ENCODE measurements around the gene FAIM.
"Not testable (repeated sequence)": the region's sequence is repeated elsewhere in the genome, so short reads cannot be mapped to it uniquely, and the experiment has no call there.

FAIM gene, protein sequence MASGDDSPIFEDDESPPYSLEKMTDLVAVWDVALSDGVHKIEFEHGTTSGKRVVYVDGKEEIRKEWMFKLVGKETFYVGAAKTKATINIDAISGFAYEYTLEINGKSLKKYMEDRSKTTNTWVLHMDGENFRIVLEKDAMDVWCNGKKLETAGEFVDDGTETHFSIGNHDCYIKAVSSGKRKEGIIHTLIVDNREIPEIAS

DNA sequence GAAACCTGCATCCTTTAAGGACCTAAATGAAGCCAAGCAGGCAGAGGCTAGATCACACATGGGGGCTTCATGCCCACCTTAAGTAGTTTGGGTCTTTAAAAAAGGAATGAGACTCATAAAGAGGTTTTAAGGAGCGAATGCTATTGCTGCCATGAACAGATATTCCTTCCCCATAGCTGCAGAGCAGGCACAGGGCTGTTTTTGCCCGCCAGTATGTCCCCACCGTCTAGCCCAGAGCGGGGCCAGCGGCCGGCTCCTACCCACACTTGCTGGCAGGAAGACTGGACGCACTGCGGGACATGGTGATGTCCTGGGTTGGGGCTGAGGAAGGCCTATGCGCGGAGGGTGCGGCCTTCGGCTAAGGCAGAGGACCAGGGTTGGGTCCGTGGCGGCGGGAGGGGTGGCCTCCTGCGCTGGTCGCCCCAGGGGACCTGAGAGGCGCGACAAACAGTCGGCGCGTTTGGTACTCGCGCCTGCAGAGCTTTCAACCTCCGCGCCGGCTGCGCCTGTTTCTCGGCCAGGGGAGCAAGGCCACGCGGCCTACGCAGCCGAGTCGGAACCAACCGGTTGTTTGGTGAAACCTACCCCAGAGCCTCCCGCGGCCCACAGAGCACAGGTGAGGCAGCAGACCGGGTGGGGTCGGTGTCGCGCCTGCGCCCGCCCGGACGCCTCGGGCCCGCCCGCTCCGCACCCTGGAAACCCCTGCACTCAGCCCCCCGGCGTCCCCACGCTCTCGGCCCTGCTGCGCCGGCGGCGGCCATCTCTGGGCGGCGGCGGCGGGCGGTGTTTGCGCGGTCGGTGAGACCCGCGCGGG, at the start of gene FAIM:
TSS of gene FAIM (plus strand) at position 450 of the 814 bp plus-strand sequence. CDS start 10,956 bp downstream, outside the sequence.
- DNase-seq (ENCODE audit: low spot score), result peak; percentile 76

DNA sequence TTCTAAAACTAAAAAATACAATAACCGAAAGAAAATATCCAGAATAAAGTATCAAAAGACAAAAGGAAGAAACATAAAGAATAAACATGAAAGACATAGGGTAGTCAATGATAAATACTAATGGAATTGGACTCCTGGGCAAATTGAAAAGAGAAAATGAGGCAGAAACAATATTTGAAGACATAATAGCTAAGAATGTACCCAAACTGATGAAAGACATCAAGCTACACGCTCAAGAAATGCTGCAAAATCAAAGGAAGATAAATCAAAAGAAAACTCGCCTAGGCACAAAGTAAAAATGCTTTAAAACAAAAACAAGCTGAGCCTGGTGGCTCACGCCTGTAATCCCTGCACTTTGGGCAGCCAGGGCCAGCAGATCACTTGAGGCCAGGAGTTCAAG, 49.4 kb upstream of the FAIM start:
- no peak for DNase-seq (ENCODE audit: low spot score)

DNA sequence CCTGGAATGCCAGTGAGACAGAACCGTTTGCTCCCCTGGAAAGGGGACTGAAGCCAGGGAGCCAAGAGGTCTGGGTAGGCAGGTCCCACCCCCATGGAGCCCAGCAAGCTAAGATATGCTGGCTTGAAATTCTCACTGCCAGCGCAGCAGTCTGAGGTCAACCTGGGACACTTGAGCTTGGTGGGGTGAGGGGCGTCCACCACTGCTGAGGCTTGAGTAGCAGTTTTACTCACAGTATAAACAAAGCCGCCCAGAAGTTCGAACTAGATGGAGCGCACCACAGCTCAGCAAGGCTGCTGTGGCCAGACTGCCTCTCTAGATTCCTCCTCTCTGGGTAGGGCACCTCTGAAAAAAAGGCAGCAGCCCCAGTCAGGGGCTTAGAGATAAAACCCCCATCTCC, 48.1 kb upstream of the FAIM start:
- no peak for DNase-seq (ENCODE audit: low spot score)

DNA sequence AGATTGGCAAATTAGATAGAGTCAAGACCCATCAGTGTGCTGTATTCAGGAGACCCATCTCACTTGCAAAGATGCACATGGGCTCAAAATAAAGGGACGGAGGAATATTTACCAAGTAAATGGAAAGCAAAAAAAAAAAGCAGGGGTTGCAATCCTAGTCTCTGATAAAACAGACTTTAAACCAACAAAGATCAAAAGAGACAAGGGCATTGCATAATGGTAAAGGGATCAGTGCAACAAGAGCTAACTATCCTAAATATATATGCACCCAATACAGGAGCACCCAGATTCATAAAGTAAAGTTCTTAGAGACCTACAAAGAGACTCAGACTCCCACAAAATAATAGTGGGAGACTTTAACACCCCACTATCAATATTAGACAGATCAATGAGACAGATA, 45.7 kb upstream of the FAIM start:
- DNase-seq (ENCODE audit: low spot score), result not testable (repeated sequence)

DNA sequence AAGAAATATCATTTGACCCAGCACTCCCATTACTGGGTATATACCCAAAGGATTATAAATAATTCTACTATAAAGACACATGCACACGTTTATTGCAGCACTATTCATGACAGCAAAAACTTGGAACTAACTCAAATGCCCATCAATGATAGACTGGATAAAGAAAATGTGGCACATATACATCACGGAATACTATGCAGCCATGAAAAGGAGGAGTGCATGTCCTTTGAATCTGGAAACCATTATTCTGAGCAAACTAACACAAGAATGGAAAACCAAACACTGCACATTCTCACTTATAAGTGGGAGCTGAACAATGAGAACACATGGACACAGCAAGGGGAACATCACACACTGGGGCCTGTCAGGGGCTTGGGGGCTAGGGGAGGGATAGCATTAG, 42.3 kb upstream of the FAIM start:
- not testable (repeated sequence) for DNase-seq (ENCODE audit: low spot score)

DNA sequence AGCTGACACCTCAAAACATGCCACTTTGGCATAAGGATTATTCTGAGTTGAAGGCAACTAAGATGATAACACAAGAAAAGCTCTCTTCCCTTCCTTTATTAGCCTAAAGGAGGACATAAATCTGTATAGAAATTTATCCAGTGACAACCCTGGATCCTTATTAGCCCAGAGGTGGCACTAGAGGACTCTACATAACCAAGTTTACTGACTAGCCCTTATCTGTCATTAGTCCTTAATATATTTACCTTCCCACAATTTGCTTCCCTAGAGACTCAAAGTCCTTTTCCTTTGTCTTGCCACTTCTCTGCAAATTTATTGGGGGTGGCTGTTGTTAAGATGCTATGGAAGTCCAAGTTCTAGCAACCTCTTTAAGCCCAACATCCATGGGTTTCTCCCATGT, 41.2 kb upstream of the FAIM start:
- DNase-seq (ENCODE audit: low spot score), result peak; percentile 30

DNA sequence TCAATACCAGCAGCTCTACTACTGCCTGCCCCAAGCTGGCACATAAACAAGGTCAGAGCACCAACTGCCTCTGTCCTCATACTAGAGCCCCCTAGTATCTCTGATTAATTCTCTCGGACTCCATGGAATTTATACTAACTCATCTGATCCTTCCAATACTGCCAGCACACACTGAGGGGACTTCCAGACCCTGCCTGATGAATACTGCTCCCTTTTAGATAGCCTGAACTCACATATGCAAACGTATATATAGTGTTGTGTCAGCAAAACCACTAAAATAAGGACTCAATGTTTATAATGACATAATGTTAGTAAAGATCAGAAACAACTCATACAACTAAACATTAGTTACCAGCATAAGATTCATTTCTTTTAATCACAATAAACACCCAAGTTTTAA, 39.5 kb upstream of the FAIM start:
- no peak for DNase-seq (ENCODE audit: low spot score)

DNA sequence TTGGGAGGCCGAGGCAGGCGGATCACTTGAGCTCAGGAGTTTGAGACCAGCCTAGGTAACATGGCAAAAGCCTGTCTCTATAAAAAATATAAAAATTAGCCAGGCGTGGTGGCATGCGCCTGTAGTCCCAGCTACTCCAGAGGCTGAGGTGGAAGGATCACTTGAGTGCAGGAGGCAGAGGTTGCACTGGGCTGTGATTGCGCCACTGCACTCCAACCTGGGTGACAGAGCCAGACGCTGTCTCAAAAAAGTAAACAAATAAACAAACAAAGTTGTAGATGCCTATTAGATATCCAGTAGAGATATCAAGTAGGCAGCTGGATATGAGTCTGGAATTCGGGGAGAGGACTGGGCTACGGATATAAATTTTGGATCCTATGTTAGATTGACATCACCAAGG, 38.9 kb upstream of the FAIM start:
- DNase-seq (ENCODE audit: low spot score), result not testable (repeated sequence)

DNA sequence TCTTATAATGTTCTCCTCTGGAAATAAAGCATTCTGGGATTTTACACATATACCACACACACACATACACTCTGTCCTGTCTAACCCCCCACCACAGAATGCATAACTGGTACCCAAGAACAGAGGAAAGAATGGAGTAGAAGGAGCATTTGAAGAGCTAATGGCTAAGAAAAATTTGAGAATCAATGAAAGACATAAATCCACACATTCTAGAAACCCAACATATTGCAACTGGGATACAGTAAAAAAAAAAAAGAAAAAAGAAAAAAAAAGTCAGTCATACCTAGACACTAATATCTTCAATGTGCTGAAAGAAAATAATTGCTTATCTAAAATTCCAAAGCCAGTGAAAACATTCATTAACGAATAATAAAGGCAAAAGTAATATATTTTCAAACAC, 35.4 kb upstream of the FAIM start:
- no peak for DNase-seq (ENCODE audit: low spot score)

DNA sequence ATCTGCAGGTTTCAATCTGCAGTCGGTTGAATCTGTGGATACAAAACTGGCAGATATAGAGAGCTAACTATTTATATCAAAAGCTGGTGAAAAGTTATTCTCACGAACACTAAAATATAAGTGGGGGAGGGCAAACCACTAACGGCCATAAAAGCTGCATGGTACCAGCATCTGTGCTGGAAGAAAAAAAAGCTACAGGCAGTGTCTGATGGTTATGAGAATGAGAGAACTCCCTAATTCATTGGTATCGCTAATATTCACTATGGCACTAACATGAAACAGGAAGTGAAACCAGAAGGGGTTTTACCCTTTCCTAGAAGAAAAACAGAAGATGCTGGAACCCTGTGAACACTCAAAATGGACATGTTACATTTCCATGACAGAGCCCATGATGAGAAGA, 30.4 kb upstream of the FAIM start:
- DNase-seq (ENCODE audit: low spot score), result no peak

DNA sequence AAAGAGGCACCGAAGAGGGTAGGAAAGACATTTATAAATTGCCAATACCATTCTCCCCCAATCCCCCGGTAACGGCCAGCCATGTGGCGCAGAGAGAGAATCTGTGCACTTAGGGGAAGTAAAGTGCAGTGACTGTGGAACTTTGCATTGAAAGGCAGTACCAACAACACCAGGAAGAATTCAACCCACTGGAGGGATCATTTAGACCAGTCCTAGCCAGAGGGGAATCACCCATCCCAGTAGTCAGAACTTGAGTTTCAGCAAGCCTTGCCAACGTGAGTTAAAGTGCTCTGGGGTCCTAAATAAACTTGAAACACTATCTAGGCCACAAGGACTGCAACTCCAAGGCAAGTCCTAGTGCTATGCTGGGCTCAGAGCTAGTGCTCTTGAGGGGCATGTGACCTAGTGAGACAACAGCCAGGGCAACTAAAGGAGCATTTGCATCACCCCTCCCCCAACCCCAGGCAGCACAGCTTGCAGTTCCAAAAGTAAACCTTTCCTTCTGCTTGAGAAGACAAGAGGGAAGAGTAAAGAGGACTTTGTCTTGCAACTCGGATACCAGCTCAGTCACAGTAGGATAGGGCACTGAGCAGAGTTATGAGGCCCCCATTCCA, 29.5 kb upstream of the FAIM start:
- no peak for DNase-seq (ENCODE audit: low spot score)

DNA sequence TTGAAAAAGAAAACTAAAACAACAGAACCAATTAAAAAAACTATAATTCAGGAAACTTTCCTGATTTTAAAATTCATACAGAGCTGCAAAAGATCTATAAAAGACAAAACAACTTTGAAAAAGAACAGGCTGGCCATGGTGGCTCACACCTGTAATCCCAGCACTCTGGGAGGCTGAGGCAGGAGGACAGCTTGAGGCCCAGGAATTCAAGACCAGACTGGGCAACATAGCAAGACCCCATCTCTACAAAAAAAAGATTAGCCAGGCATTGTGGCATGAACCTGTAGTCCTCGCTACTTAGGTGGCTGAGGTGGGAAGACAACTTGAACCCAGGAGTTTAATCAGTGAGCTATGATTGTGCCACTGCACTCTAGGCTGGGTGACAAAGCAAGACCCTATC, 21.2 kb upstream of the FAIM start:
- DNase-seq (ENCODE audit: low spot score), result no peak

DNA sequence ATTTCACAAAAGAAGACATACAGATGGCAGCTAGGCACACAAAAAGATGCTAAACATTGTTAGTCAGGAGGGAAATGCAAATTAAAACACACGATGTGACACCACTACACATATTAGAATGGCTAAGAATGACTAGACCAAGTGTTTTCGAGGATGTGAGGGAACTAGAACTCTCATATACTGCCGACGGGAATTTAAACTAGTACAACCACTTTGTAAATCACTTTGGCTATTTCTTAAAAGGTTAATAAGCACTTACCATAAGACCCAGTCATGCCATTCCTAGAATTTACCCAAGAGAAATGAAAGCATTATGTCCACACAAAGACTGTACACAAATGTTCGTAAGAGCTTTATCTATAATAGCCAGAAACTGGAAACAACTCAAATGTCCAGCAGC, 20.1 kb upstream of the FAIM start:
- no peak for DNase-seq (ENCODE audit: low spot score)

DNA sequence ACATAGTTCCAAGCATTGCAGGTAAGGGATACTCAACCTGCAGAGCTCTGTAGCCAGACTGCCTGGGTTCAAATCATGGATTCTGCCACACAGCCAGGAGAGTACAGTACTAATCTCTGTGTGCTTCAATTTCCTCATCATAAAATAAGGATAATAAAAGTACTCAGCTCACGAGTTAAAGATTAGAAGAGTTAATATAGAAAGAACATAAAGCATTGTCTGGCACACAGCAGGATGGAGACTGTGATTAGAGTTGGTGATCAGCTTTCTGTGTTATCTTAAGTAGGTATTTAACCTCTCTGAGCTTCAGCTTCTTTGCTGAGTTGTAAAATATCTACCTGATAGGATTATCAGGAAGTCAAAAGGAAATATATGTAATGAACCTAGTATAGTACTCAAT, 17.2 kb upstream of the FAIM start:
- no peak for DNase-seq (ENCODE audit: low spot score)

DNA sequence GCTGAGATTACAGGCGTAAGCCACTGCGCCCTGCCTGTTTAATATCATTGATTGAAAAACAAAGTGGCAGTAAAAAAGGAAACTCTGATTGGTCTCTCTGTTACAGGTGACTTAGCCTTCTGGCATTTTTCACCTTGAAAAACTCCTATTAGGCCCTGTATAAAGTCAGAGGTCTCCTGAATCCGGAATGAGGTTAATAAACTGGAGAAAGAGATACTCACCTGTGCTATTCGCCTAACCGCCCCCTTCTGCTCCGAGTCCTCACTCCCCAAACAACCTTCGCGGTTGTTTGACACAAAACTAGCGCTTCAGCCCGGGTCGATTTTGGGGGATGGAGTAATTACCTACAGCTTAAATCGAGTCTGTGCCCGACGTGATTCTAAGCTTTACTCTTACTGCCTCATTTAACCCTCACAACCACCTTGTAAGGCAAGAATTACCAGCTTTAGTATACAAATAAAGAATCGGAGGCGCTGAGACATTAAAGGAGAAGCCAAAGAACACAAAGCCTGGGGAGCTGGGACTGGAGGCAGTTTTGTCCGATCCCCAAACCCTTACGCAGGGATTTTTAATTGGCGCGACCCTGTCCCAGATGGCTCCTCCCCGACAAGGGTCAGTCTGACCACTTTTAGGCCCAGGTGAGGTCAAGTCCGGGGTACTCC, 15.0 kb upstream of the FAIM start:
- peak; percentile 51 for DNase-seq (ENCODE audit: low spot score)

DNA sequence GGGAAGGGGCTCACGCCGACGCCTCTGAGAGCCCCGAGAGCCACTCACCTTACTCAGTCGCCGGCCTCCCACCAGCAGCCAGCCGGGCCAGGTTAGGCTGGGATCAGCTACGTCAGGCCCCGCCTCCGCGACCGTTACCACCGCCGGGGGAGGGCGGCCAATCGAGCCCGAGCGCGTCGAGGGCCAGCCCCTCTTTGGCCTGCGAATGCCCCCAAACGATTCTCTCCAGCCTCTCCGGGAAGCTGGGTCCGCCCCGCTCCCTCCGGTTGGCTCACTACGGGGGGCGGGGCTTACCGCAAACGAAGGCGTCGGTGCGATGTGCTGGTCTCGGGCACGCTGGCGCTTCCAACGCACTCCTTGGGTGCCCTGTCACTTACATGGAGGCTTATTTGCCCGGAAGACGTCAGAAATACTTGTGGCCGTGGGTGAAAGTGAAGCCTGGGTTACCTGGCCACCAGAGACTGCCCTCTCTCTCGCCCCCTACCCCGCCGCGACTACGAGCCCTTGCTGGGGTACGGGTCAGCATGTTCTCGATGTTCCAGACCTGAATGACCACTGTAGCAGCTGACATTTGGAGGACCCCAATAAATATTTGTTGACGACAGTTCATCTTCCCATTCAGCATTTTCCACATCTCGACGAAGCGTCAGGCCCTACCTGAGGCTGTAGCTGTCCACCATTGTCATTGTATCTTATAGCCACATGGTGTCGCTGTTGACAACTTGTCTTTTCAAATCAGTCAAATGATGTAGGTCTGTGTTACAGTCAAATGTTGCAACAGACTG, 14.2 kb upstream of the FAIM start, which contains the start of gene CEP70:
TSS of gene CEP70 (minus strand) at position 111 of the 785 bp plus-strand sequence. CDS start 21,333 bp downstream, outside the sequence.
- peak; percentile 97 for DNase-seq (ENCODE audit: low spot score)

DNA sequence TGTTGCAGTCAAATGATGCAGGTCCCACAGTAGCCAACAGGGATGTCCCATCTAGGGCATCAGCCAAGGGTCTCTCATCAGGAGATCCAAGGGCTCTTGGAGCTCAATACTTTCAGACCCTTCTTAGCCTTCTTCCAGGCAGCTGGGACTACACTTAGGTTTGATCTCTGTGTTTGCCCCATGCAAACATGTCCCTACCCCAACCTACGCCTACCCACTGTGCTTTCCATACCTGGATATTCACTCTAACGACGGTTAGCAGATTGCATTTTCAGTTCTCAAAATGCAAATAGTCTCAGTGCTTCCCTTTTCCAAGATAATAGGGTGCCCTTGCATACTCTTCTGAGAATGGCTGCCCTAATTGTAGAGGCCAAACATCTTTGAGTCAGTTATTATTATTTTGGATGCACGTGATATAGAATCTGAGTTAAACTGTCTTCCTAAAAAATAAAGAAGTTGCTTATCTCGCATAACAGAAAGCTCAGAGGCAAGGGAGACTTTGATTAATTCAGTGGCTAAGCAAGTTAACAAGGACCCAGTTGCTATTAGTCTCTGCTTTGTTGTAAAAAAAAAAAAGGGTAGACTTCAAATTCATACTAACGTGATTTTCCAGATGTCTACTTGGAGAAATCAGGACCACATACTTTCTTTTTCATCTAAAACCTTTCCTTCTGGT, 13.5 kb upstream of the FAIM start:
- no peak for DNase-seq (ENCODE audit: low spot score)

DNA sequence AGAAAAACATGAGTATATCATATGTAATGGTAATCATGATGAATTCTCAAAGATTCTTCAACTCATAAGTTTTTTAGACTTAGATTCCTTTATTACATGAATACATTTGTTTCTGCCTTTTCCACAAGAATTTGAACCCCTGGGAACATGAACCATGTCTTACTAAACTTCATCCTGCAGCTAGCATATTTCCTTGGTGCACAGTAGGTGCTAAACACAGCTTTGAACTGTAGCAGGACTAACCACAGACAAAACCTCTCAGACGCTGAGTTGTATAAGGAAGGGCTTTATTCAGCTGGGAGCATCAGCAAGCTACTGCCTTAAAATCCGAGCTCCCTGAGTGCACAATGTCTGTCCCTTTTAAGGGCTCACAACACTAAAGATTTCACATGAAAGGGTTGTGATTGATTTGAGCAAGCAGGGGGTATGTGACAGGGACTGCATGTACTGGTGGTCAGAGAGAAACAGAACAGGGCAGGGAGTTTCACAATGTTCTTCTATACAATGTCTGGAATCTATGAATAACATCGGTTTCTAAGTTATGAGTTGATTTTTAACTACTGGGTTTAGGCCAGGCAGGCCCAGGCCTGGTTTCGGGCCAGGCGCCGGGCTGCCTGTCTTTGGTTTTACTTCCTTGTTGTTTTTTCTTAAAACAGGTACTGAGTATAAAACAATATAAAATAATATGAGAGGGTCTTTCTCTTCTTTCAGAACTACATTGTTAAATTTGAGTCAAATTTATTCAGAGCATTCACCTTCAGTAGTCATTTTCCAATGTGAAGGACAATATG, 11.2 kb upstream of the FAIM start:
- DNase-seq (ENCODE audit: low spot score), result not testable (repeated sequence)

DNA sequence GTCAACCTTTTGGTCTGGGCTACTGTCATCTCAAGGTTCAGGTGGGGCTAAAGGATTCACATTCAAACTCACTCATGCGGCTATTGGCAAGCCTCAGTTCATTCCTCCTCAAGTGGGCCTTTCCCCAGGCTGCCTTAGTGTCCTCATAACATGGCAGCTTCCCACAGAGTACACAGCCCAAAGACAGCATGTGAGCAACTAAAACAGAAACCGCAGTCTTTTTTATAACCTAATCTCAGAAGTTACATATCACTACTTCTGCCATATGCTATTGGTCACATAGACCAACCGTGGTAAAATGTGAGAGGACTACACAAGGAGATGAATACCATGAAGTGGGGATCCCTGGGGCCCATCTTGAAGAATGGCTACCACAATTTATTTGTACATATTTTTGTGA, 10.0 kb upstream of the FAIM start:
- no peak for DNase-seq (ENCODE audit: low spot score)

DNA sequence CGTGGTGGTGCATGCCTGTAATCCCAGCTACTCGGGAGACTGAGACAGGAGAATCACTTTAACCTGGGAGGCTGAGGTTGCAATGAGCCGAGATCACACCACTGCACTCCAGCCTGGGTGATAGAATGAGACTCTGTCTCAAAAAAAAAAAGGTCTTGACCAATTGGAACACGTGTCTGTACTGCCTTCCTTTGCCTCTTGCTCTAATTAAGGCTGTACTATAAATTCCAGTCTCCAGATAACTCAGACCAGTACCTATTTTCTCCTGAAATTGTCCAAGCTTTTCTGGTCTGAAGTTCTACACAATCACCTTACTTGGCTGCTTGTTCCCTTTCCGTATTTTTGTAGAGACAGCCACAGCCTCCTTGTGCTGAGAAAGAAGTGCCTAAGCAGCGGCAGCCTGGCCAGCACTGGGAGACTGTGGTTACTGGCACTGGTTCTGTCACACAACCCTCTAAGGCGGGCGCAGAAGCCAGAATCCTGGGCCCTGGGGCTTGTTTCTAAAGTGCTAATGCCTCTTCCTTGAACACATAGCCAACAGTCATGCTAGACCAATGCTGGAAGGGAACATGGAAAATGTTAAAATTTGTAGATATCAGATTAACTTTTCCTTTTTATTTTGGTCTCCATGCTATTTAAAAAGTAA, 8.3 kb upstream of the FAIM start:
- no peak for DNase-seq (ENCODE audit: low spot score)
